ENCODE data around the gene CABP7.

DNA sequence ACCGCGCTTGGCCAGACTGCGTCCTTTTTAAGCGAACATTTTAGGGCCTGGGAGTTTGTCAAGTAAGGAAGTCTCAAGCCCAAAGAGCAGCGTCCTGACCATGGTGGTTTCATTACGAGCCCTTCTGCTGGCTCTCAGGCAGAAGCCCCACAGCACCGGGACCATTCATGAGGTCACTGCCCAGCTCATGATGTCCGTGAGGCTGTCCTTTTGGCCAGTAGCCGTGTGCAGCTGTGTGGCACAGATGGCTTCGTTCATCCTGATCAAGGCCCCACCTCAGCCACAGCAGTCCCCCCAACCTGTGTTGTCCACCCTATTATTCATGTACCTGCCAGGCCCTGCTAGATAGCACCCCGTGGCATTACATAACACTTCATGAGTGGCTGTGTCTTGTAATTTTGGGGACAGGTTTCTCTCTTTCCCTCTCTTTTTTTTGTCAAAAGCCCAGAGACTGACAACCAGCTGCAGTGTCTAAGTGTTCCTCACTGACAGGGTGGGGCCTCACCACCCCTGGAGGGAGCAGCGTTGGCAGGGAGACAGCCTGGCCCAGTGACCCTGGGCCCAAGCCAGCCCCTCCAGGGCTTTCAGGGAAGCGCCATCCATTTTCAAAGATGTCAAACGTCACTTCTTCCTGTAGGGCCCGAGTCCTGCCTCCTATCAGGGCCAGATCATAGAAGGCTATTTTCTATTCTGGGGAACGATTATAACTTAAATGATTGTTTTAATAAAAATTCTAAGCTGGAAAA is 21.8 kb upstream of the CABP7 start:
- TF ChIP-seq XRCC5 (optimal IDR thresholded peaks at IDR 0.05; ENCODE audit: low read length) (no peak), ZNF232 (CRISPR knock-in tag; IDR thresholded peaks at IDR 0.05; ENCODE audit: borderline replicate concordance) (no peak)
